ENCODE data around the gene SLC24A4. TPM values are rescaled to one million over a fixed set of nuclear protein-coding genes. Genes with fewer than 3 reads are reported as not detected.

Gene SLC24A4
- total and polyA plus RNA-seq, 10 donors = 0.29 to 8.9 (median 4.2) TPM

- no peak overlapping the region for H3K4me3 ChIP-seq
- no peak overlapping the region for H3K27ac ChIP-seq
- WGBS, 5 donors = 69 to 82% (median 75%) methylated on average over 6 of the region's 6 CpGs
- DNase-seq = no peak
- no peaks in the 10 kb centered on the region for H3K4me1 ChIP-seq
- no peaks in the 10 kb centered on the region for H3K36me3 ChIP-seq
- H3K27me3 ChIP-seq (replicated peaks in 1 of 7) = peaks cover 0 to 23% (median 0%) of the 10 kb centered on the region in 7 donors
- no peak for TF ChIP-seq POLR2AphosphoS5 (IDR thresholded peaks at IDR 0.05)
- TF ChIP-seq POLR2A (IDR thresholded peaks at IDR 0.05) = no peak
- TF ChIP-seq CTCF (IDR thresholded peaks at IDR 0.05 in 8 of 11, conservative IDR thresholded peaks at IDR 0.05 in 3 of 11) = no peak
- no peaks in the 10 kb centered on the region for H3K9me3 ChIP-seq
- intact Hi-C loops (cut with DNase I; ENCODE audit: low total_unique reads) = no loop called here
Observed at GRCh38 chr14:92341791-92342190, 18.8 kb downstream of the SLC24A4 start.

- Histone ChIP-seq H3K4me3 (no peak overlapping the region), H3K9me3 (no peaks in the 10 kb centered on the region), H3K27ac (peak overlapping the region in 1 of 8 donors; percentile 41), H3K4me1 (no peaks in the 10 kb centered on the region), H3K36me3 (no peaks in the 10 kb centered on the region), H3K27me3 (replicated peaks in 1 of 7) (peaks cover 0 to 6% (median 0%) of the 10 kb centered on the region in 7 donors)
- intact Hi-C loops (cut with DNase I; ENCODE audit: low total_unique reads) = no loop called here
- TF ChIP-seq POLR2A (IDR thresholded peaks at IDR 0.05) = no peak
- no peak for TF ChIP-seq POLR2AphosphoS5 (IDR thresholded peaks at IDR 0.05)
- no peak for TF ChIP-seq CTCF (IDR thresholded peaks at IDR 0.05 in 8 of 11, conservative IDR thresholded peaks at IDR 0.05 in 3 of 11)
- no peak for DNase-seq
- WGBS, 5 donors = 60 to 81% (median 71%) methylated on average over 5 of the region's 5 CpGs
Observed at GRCh38 chr14:92348154-92348553, 25.2 kb downstream of the SLC24A4 start.

- no peak for TF ChIP-seq POLR2A (IDR thresholded peaks at IDR 0.05)
Observed at GRCh38 chr14:92351750-92352149, 28.8 kb downstream of the SLC24A4 start.

GRCh38 chr14:92352158-92352985 is 29.4 kb downstream of the SLC24A4 start:
- Histone ChIP-seq H3K27me3 (replicated peaks in 1 of 7) (no peaks in the 10 kb centered on the region), H3K9me3 (no peaks in the 10 kb centered on the region), H3K4me1 (no peaks in the 10 kb centered on the region), H3K4me3 (no peak overlapping the region), H3K27ac (no peak overlapping the region), H3K36me3 (no peaks in the 10 kb centered on the region)
- no peak for DNase-seq
- TF ChIP-seq POLR2A (IDR thresholded peaks at IDR 0.05) (no peak), POLR2AphosphoS5 (IDR thresholded peaks at IDR 0.05) (no peak), CTCF (IDR thresholded peaks at IDR 0.05 in 8 of 11, conservative IDR thresholded peaks at IDR 0.05 in 3 of 11) (peak in 6 of 11 experiments; percentile 15 to 55 (median 34))
- 45 to 50% (median 46%) methylated on average over 9 of the region's 9 CpGs for WGBS, 5 donors
- intact Hi-C loops (cut with DNase I; ENCODE audit: low total_unique reads) = no loop called here

More at GRCh38 chr14:92351750-92352149, 28.8 kb downstream of the SLC24A4 start:
- Histone ChIP-seq H3K9me3 (no peaks in the 10 kb centered on the region), H3K4me1 (no peaks in the 10 kb centered on the region), H3K27ac (no peak overlapping the region), H3K4me3 (no peak overlapping the region), H3K27me3 (replicated peaks in 1 of 7) (no peaks in the 10 kb centered on the region), H3K36me3 (no peaks in the 10 kb centered on the region)
- 80 to 94% (median 86%) methylated on average over 1 of the region's 1 CpG for WGBS, 5 donors
- DNase-seq = no peak
- intact Hi-C loops (cut with DNase I; ENCODE audit: low total_unique reads) = no loop called here

Measured in spleen (tissue), 11 donors.